CD4-positive, alpha-beta T cell (primary cell): ENCODE measurements around the gene SMOC2. TPM values are rescaled to one million over a fixed set of nuclear protein-coding genes. Genes with fewer than 3 reads are reported as not detected.

Source experiments
- ATAC-seq: fragments of 200-7000 bp; cut with Tn5 transposase; one replicate; pipeline ENCODE4 v1.10.0; 2022; ENCODE audit warnings: mild to moderate bottlenecking; ENCODE audit not compliant: poor library complexity
- CTCF ChIA-PET: fragments of 350-600 bp; sonication (Branson Sonifier 250); formaldehyde crosslinking; loops from one replicate; lab custom pipeline; 2021; ENCODE audit warnings: antibody characterized with exemption, inconsistent platforms; lab: Charles Lee
- POLR2A ChIA-PET: fragments of 350-600 bp; sonication (Branson Sonifier 250); formaldehyde crosslinking; loops from one replicate; lab custom pipeline; 2021; ENCODE audit warnings: antibody characterized with exemption, inconsistent platforms; lab: Charles Lee
- DNase-seq, 14 experiments: peaks; one replicate each; pipeline ENCODE4 v3.0.0-alpha.2; 2013 to 2020; ENCODE audit warnings: mixed read lengths in 2 of 14
- H3K27ac ChIP-seq, 2 donors: one replicate each; pipeline versions ENCODE4 v1.5.1 to v1.7.0; 2013; ENCODE audit warnings: low read length in 2 of 2, low read depth in 1 of 2, mild to moderate bottlenecking in 1 of 2
- H3K27me3 ChIP-seq, 2 experiments: 1 replicate in 1 of 2; 2 replicates in 1 of 2; pipeline versions ENCODE4 v1.6.1 to v1.7.0; 2013; ENCODE audit warnings: low read length in 2 of 2, control low read depth in 1 of 2, mild to moderate bottlenecking in 1 of 2, moderate library complexity in 1 of 2; ENCODE audit not compliant: insufficient read depth in 2 of 2, control insufficient read depth in 1 of 2
- H3K36me3 ChIP-seq: one replicate; pipeline ENCODE4 v1.6.1; 2013; ENCODE audit warnings: low read length, control low read depth; ENCODE audit not compliant: insufficient read depth
- H3K4me1 ChIP-seq: one replicate; pipeline ENCODE4 v1.6.1; 2013; ENCODE audit warnings: low read length, control low read depth; ENCODE audit not compliant: insufficient read depth
- H3K4me3 ChIP-seq: one replicate; pipeline ENCODE4 v1.5.1; 2013; ENCODE audit warnings: mild to moderate bottlenecking, low read length, moderate library complexity
- H3K9me3 ChIP-seq, 2 experiments: 1 replicate in 1 of 2; 2 replicates in 1 of 2; pipeline versions ENCODE4 v1.6.1 to v1.7.0; 2013; ENCODE audit warnings: low read length in 2 of 2, mild to moderate bottlenecking in 2 of 2, control low read depth in 1 of 2, moderate library complexity in 1 of 2; ENCODE audit not compliant: control insufficient read depth in 1 of 2, insufficient read depth in 1 of 2
- H3K27ac Mint-ChIP-seq: one replicate; pipeline ENCODE4 v1.8.0; 2020; ENCODE audit warnings: mixed read lengths
- H3K27me3 Mint-ChIP-seq: one replicate; pipeline ENCODE4 v1.8.0; 2021; ENCODE audit warnings: mixed read lengths
- H3K36me3 Mint-ChIP-seq: one replicate; pipeline ENCODE4 v1.8.0; 2021; ENCODE audit warnings: low read depth, mixed read lengths
- H3K4me1 Mint-ChIP-seq: one replicate; pipeline ENCODE4 v1.8.0; 2021; ENCODE audit warnings: low read depth, mixed read lengths
- H3K4me3 Mint-ChIP-seq: one replicate; pipeline ENCODE4 v1.8.0; 2020; ENCODE audit warnings: mild to moderate bottlenecking, mixed read lengths
- H3K9me3 Mint-ChIP-seq: one replicate; pipeline ENCODE4 v1.8.0; 2020; ENCODE audit warnings: mixed read lengths
- CTCF ChIP-seq: fragments of 200-600 bp; IDR thresholded peaks from one replicate; pipeline ENCODE4 v1.8.0; 2022; ENCODE audit warnings: antibody characterized with exemption, mild to moderate bottlenecking
- intact Hi-C, 2 experiments: fragments of 100-400 bp; cut with DNase I in 1 of 2; cut with micrococcal nuclease in 1 of 2; formaldehyde crosslinking; loops; one replicate each; pipeline versions ENCODE4 v1.15.1 to v1.9.0; 2023 to 2025; cut with DNase I, micrococcal nuclease
- total RNA-seq, 174 experiments: library from RNA in 2 of 174; stranded (reverse) in 2 of 174; gene quantifications; one replicate each; pipeline ENCODE4 v1.2.3 and lab custom pipeline; 2021 to 2026

The SMOC2 gene
- total RNA-seq, 2 experiments from 2014 or later, result not detected

GRCh38 chr6:168414336-168415097, 26.5 kb upstream of the SMOC2 start:
- no peak for ATAC-seq

GRCh38 chr6:168415098-168415992, 25.6 kb upstream of the SMOC2 start:
- H3K36me3 ChIP-seq, result no peaks in the 10 kb centered on the region

More at GRCh38 chr6:168414336-168415097, 26.5 kb upstream of the SMOC2 start:
- TF ChIP-seq CTCF, result no peak
- intact Hi-C loops, result no loop called here
- no peak overlapping the region for H3K4me3 Mint-ChIP-seq
- no peak for DNase-seq
- H3K9me3 Mint-ChIP-seq, result no peaks in the 10 kb centered on the region
- H3K27ac Mint-ChIP-seq, result no peak overlapping the region
- CTCF ChIA-PET, result no interaction called here
- H3K27me3 Mint-ChIP-seq, result no peaks in the 10 kb centered on the region
- H3K27me3 ChIP-seq, result no peaks in the 10 kb centered on the region
- POLR2A ChIA-PET, result no interaction called here
- H3K36me3 Mint-ChIP-seq, result no peaks in the 10 kb centered on the region
- no peaks in the 10 kb centered on the region for H3K4me1 ChIP-seq
- H3K4me1 Mint-ChIP-seq, result no peaks in the 10 kb centered on the region
- peaks cover 0 to 21% of the 10 kb centered on the region in 2 experiments for H3K9me3 ChIP-seq
- no peak overlapping the region for H3K27ac ChIP-seq
- no peaks in the 10 kb centered on the region for H3K36me3 ChIP-seq
- H3K4me3 ChIP-seq, result no peak overlapping the region

More at GRCh38 chr6:168415098-168415992, 25.6 kb upstream of the SMOC2 start:
- intact Hi-C loops, result no loop called here
- H3K9me3 ChIP-seq, result peaks cover 0 to 19% of the 10 kb centered on the region in 2 experiments
- no peak for ATAC-seq
- no peak for DNase-seq
- Mint-ChIP-seq H3K27me3 (no peaks in the 10 kb centered on the region), H3K27ac (no peak overlapping the region), H3K4me3 (no peak overlapping the region), H3K9me3 (no peaks in the 10 kb centered on the region), H3K36me3 (no peaks in the 10 kb centered on the region), H3K4me1 (no peaks in the 10 kb centered on the region)
- H3K4me1 ChIP-seq, result no peaks in the 10 kb centered on the region
- no peak overlapping the region for H3K4me3 ChIP-seq
- no peak for TF ChIP-seq CTCF
- CTCF ChIA-PET, result no interaction called here
- POLR2A ChIA-PET, result no interaction called here
- H3K27ac ChIP-seq, result no peak overlapping the region
- H3K27me3 ChIP-seq, result no peaks in the 10 kb centered on the region
